GM12872 (cell line): ENCODE measurements around the gene TROAP.

Experiments
- CTCF ChIP-seq: IDR thresholded peaks from 3 replicates; pipeline ENCODE4 v1.5.1; 2011; ENCODE audit warnings: low read depth, mild to moderate bottlenecking, low read length, moderate library complexity; ENCODE audit not compliant: insufficient read depth

TROAP gene

GRCh38 chr12:49368240-49368600 is 45.2 kb downstream of the TROAP start:
- no peak for TF ChIP-seq CTCF

GRCh38 chr12:49369411-49370145 is 46.5 kb downstream of the TROAP start:
- TF ChIP-seq CTCF = peak; percentile 64

- TF ChIP-seq CTCF = no peak
These were observed 47.5 kb downstream of the TROAP start for GRCh38 chr12:49370539-49370938.

- no peak for TF ChIP-seq CTCF
These were observed 52.4 kb downstream of the TROAP start for GRCh38 chr12:49375406-49375805.

GRCh38 chr12:49377386-49377785 is 54.3 kb downstream of the TROAP start:
- TF ChIP-seq CTCF = no peak
